GM10266 (cell line): ENCODE results near the gene FANCD2.

Experiments used
- DNase-seq: peaks from one replicate; pipeline ENCODE4 v3.0.0; 2012; ENCODE audit errors: extremely low spot score
- TF ChIP-seq, protein P1 (sequence below): IDR thresholded peaks from 2 replicates; pipeline ENCODE4 v1.5.1; 2012; ENCODE audit warnings: mild to moderate bottlenecking, low read depth; ENCODE audit not compliant: control insufficient read depth, insufficient read depth; ENCODE audit errors: missing control alignments

Gene FANCD2

DNA sequence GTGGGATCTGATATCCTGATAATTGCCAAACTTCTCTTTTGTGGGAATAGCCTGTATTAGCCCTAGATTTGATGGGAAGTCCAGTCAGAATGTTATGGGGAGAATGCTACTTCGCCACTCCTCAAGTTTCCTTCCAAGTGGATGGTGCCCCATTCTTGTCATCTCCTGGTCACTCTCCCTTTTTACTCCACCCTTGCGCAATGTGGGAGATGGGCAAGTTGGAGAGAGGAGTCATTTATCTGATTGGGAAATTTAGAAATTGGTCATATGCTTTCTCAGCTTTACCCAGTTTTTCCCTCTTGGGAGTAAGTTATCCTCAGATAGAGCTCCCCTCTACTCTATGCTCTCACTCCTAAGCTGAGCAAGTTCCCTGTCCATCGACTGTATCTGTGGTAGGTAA is 67.4 kb downstream of the FANCD2 start:
- no peak for DNase-seq
- TF ChIP-seq, protein P1, sequence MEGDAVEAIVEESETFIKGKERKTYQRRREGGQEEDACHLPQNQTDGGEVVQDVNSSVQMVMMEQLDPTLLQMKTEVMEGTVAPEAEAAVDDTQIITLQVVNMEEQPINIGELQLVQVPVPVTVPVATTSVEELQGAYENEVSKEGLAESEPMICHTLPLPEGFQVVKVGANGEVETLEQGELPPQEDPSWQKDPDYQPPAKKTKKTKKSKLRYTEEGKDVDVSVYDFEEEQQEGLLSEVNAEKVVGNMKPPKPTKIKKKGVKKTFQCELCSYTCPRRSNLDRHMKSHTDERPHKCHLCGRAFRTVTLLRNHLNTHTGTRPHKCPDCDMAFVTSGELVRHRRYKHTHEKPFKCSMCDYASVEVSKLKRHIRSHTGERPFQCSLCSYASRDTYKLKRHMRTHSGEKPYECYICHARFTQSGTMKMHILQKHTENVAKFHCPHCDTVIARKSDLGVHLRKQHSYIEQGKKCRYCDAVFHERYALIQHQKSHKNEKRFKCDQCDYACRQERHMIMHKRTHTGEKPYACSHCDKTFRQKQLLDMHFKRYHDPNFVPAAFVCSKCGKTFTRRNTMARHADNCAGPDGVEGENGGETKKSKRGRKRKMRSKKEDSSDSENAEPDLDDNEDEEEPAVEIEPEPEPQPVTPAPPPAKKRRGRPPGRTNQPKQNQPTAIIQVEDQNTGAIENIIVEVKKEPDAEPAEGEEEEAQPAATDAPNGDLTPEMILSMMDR: no peak

DNA sequence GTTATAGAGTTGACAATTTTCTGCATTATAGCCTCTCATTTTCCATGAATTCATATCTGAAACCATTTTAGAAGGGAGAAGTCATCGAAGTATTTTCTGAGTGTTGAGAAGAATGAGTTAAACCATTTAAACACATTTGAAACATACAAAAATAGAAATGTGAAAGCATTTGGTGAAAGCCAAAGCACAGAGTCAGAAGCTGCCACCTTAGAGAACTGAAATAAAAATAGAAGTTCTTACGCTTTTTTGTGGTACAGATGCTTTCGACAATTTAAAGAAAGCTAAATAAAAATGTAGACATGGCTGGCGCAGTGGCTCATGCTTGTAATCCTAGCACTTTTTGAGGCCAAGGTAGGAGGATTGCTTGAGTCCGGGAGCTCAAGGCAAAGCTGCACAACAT is 72.8 kb downstream of the FANCD2 start:
- TF ChIP-seq, protein P1: no peak
- no peak for DNase-seq

DNA sequence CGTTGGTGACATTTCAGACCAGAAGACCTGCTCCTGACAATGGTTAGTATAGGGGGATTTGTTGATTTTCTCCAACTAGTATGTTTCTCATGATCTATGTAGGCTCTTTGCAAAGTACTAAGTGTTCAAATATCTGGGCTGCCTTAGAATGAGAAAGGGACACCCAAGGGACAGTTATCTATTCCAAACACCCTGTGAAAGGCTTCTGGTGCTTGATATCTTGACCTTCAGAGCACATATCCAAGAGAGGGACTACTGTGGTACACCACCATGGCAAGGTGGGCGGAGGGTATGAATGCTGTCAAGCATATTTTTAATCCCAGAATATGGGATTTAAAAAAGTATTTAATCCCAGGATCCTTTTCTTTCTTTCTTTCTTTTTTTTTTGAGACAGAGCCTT is 80.7 kb downstream of the FANCD2 start:
- TF ChIP-seq, protein P1: no peak
- DNase-seq: no peak

DNA sequence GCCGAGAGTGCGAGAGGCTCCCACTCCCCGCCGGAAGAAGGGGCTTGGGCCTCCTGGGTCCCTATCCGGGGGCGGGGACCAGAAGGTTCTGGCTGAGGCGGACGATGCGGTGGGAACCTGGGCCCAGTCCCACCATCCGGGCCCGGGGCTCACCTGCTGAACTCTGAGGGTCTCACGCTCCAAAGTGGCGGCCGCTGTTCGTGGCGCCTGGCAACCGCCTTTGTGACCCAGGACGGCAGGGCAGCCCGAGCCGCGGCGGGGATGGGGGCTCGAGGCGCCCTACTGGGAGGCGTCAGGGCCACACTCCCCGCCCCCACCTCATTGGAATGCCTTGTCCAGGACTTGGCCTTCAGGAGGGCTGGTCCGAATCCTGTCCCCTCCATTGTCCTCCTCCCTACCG is 81.9 kb downstream of the FANCD2 start, which contains the start of gene FANCD2OS:
Gene FANCD2OS (minus strand): TSS at position 165 of the 400 bp plus-strand sequence. CDS start 3,481 bp downstream, outside the sequence.
- DNase-seq: no peak
- TF ChIP-seq, protein P1: no peak

DNA sequence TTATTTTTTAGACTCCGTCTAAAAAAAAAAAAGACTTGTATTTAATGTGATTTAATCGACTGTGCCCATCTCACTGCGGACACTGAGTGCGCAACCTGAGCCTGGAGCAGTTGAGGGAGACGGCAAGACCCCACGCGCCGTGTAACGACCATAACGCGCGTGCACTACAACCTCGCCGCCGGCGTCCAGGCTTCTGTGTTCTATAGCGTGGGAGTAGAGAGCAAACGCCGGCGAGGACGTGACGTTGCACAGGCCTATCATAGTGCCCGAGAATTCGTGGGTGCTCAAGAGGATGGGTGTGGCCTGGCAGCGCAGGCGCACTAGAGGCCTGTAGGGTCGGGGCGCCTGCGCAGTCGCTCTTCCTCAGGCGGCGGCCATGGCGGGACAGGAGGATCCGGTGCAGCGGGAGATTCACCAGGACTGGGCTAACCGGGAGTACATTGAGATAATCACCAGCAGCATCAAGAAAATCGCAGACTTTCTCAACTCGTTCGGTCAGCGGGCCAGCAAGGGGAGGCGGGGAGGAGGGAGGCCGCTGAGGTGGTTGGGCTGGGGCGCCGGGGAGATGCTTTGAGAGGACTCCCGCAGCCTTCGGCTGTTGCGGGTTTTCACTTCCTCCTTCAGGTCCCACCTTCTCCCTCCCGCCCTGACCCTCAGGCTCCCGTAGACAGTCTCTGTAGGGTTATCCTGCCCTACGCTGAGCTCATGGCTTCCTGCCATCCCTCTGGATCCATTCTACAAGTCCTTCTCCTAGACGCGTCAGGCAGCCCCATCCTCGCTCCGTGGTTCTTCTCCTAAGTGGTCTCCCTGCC is 89.3 kb downstream of the FANCD2 start, which contains the start of gene BRK1:
Gene BRK1 (plus strand): TSS at position 350 of the 812 bp plus-strand sequence. CDS start 27 bp downstream, at position 377.
- TF ChIP-seq, protein P1: no peak
- peak; percentile 98 for DNase-seq

DNA sequence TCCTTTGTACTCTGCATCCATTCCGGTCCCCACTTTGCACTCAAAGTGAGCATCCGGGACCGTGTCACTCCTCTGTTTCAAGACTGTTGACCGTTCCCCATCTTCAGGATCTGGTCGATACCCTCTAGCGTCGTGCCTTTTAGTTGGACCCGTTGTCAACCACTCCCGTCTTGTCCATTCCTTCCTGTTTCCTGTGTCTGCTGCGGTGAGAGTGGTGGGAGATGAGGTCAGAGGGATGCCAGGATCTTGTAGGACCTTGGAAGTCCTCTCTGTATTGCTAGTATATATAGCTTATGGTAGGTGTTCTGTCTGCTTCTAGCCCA is 89.9 kb downstream of the FANCD2 start:
- TF ChIP-seq, protein P1: no peak
- no peak for DNase-seq

DNA sequence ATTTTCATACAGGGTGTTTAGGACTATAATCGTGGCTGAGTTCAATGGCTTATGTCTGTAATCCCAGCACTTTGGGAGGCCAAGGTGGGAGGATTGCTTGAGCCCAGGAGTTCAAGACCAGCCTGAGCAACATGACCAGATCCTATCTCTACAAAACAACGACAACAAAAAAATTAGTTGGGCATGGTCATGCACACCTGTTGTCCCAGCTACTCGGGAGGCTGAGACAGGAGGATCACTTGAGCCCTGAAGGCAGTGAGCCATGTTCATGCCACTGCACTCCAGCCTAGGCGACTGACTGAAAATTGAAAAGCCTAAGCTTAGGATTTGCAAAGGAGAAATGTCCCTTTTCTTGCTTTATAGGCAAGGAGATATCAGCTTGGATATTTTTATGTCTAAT is 90.7 kb downstream of the FANCD2 start:
- DNase-seq: no peak
- TF ChIP-seq, protein P1: no peak
